Measurements from ENCODE around the gene XPR1. TPM values are rescaled to one million over a fixed set of nuclear protein-coding genes. Genes with fewer than 3 reads are reported as not detected.

XPR1 gene
- total RNA-seq, 1 donor from 2014 or later, result 37.9 TPM

DNA sequence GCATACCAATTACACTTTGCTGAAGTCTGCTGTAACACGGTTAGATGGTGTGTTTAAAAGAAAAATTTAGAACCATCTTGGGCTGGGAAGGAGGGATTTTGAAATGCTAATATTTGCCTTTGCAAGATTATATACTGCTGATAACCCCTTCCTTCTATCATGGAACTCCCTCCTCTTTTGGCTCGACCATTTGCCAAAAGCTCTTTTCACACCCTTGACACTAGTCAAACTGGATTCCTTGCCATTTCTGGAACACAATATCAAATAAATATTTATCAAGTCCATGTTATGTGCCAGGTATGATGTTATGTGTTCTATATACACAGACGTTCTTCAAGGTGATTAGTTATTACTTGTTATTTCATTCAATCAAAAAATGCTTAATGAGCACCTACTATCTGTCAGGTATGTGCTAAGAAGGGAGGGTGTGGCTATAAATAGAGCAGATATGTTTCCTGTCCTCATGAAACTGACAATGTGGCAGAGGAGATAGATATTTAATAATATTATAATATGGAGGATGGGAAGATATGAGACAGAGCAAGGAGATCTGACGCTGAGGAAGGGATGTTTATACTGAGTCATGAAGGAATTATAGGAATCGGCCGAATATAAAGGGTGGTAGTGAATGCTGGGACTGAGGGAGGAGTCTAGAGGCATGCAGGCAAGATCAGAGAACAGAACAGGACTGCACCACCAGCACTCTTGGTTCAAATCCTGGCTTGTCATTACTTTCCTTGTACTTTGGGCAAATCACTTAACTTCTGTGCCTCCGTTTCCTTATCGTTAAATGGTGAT is 16.1 kb upstream of the XPR1 start:
- TF ChIP-seq CTCF (IDR thresholded peaks at IDR 0.05; ENCODE audit: unreplicated experiment), result no peak
- Mint-ChIP-seq H3K27ac (no peak overlapping the region), H3K4me3 (no peak overlapping the region), H3K9me3 (no peaks in the 10 kb centered on the region), H3K36me3 (no peaks in the 10 kb centered on the region), H3K4me1 (peaks cover 19% of the 10 kb centered on the region), H3K27me3 (ENCODE audit: low read depth) (no peaks in the 10 kb centered on the region)
- DNase-seq (ENCODE audit: low spot score in 2 of 2, unreplicated experiment in 2 of 2), result no peak

GRCh38 chr1:180616439-180616838 is 15.4 kb upstream of the XPR1 start:
- no peak overlapping the region for H3K4me3 Mint-ChIP-seq
- no peaks in the 10 kb centered on the region for H3K27me3 Mint-ChIP-seq (ENCODE audit: low read depth)
- TF ChIP-seq CTCF (IDR thresholded peaks at IDR 0.05; ENCODE audit: unreplicated experiment), result no peak
- DNase-seq (ENCODE audit: low spot score in 2 of 2, unreplicated experiment in 2 of 2), result no peak
- no peaks in the 10 kb centered on the region for H3K9me3 Mint-ChIP-seq
- H3K27ac Mint-ChIP-seq, result no peak overlapping the region
- no peaks in the 10 kb centered on the region for H3K36me3 Mint-ChIP-seq
- peaks cover 12% of the 10 kb centered on the region for H3K4me1 Mint-ChIP-seq

DNA sequence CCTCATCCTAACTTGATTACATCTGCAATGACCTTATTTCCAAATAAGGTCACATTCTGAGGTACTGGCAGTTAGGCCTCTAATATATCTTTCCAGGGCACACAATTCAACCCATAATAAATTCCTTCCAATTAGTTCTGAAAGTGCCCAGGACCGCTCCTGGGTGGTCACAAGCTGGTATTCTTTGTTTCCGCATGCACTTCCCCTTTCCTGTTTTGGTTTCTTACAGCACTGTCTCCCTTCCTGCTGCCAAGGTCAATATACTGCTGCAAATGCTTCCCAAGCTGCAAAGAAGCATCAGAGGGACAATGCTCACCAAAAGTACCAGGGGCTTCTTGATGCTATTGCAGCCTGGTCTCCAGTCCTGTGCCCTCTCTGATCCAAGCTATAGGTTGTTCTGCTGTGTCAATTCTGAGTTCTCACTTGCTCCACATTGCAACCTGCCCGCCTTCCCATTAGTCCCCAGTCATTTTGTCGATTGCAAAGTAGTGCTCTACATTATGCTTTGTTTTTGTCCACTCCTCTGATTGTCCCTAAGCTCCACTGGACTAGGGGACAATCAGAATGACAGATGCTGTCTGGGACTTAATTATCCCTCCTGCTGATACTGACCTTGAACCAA is 13.9 kb upstream of the XPR1 start:
- no peak overlapping the region for H3K27ac Mint-ChIP-seq
- H3K9me3 Mint-ChIP-seq, result no peaks in the 10 kb centered on the region
- no peaks in the 10 kb centered on the region for H3K27me3 Mint-ChIP-seq (ENCODE audit: low read depth)
- no peak for TF ChIP-seq CTCF (IDR thresholded peaks at IDR 0.05; ENCODE audit: unreplicated experiment)
- no peaks in the 10 kb centered on the region for H3K36me3 Mint-ChIP-seq
- no peak overlapping the region for H3K4me3 Mint-ChIP-seq
- peaks cover 5% of the 10 kb centered on the region for H3K4me1 Mint-ChIP-seq
- no peak for DNase-seq (ENCODE audit: low spot score in 2 of 2, unreplicated experiment in 2 of 2)

- Mint-ChIP-seq H3K9me3 (no peaks in the 10 kb centered on the region), H3K4me1 (peaks cover 4% of the 10 kb centered on the region), H3K27me3 (ENCODE audit: low read depth) (no peaks in the 10 kb centered on the region), H3K27ac (no peak overlapping the region), H3K36me3 (no peaks in the 10 kb centered on the region), H3K4me3 (no peak overlapping the region)
- DNase-seq (ENCODE audit: low spot score in 2 of 2, unreplicated experiment in 2 of 2), result no peak
- TF ChIP-seq CTCF (IDR thresholded peaks at IDR 0.05; ENCODE audit: unreplicated experiment), result no peak
Measured at GRCh38 chr1:180620581-180620980, 11.2 kb upstream of the XPR1 start.

DNA sequence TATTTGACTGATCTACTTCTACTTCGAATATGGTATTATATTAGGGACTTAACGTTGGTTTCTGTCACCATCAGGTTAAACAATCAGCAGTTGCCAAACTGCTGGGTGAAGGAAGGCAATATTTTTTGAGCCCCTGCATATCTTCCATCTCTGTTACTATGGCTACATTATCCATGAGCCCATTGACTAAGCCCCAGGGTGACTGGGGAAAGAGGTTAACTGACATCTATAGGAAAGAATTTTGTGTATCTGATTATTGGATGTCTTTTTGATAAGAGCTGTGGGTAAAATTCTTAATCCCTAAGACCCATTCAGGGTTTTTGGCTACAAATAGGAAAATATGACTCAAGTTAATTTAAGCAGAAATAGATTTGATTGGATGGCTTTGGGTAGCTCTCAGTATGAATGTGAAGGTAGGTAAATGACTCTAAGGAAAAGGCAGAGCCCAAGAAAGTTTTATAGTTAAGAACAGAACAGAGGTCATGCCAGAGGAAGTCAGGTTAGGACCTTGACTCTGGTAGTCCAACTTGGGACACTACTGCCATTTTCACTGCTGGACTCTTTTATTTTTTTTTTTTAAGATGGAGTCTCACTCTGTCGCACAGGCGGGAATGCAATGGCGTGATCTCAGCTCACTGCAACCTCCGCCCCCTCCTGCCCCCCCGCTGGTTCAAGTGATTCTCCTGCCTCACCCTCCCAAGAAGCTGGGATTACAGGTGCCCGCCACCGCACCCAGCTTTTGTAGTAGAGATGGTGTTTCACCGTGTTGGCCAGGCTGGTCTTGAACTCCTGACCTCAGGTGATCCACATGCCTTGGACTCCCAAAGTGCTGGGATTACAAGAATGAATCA is 8.9 kb upstream of the XPR1 start:
- H3K27ac Mint-ChIP-seq, result no peak overlapping the region
- H3K9me3 Mint-ChIP-seq, result no peaks in the 10 kb centered on the region
- no peaks in the 10 kb centered on the region for H3K36me3 Mint-ChIP-seq
- peaks cover 4% of the 10 kb centered on the region for H3K4me1 Mint-ChIP-seq
- H3K4me3 Mint-ChIP-seq, result no peak overlapping the region
- no peaks in the 10 kb centered on the region for H3K27me3 Mint-ChIP-seq (ENCODE audit: low read depth)
- no peak for TF ChIP-seq CTCF (IDR thresholded peaks at IDR 0.05; ENCODE audit: unreplicated experiment)
- no peak for DNase-seq (ENCODE audit: low spot score in 2 of 2, unreplicated experiment in 2 of 2)
